CD8-positive, alpha-beta memory T cell (primary cell): Measurements from ENCODE around the gene FNBP1. TPM values are rescaled to one million over a fixed set of nuclear protein-coding genes. Genes with fewer than 3 reads are reported as not detected.

Experiments
- CTCF ChIA-PET: fragments of 350-600 bp; sonication (Branson Sonifier 250); formaldehyde crosslinking; loops from one replicate; lab custom pipeline; 2021; ENCODE audit warnings: antibody characterized with exemption; lab: Charles Lee
- POLR2A ChIA-PET: fragments of 350-600 bp; sonication (Branson Sonifier 250); formaldehyde crosslinking; loops from one replicate; lab custom pipeline; 2021; ENCODE audit warnings: antibody characterized with exemption; lab: Charles Lee
- DNase-seq, 5 donors: peaks; one replicate each; pipeline versions ENCODE4 v3.0.0 to v3.0.0-alpha.2; 2020 to 2022; ENCODE audit warnings: mixed read lengths in 1 of 5
- H3K27ac ChIP-seq: one replicate; pipeline ENCODE4 v1.7.0; 2013; ENCODE audit warnings: low read depth, mild to moderate bottlenecking, low read length, moderate library complexity
- H3K27me3 ChIP-seq: 2 replicates; pipeline ENCODE4 v1.7.0; 2013; ENCODE audit warnings: low read length, mild to moderate bottlenecking; ENCODE audit not compliant: insufficient read depth, poor library complexity, severe bottlenecking
- H3K36me3 ChIP-seq: 2 replicates; pipeline ENCODE4 v1.7.0; 2013; ENCODE audit warnings: mild to moderate bottlenecking, low read length, moderate library complexity; ENCODE audit not compliant: insufficient read depth
- H3K4me1 ChIP-seq: 2 replicates; pipeline ENCODE4 v1.7.0; 2013; ENCODE audit warnings: mild to moderate bottlenecking, low read length, moderate library complexity; ENCODE audit not compliant: insufficient read depth
- H3K4me3 ChIP-seq: 2 replicates; pipeline ENCODE4 v1.7.0; 2013; ENCODE audit warnings: mild to moderate bottlenecking, low read length
- H3K9me3 ChIP-seq: 2 replicates; pipeline ENCODE4 v1.7.0; 2013; ENCODE audit warnings: mild to moderate bottlenecking, low read length
- H3K27ac Mint-ChIP-seq, 8 donors: one replicate each; pipeline ENCODE4 v1.8.0; 2020 to 2021; ENCODE audit warnings: mixed read lengths in 8 of 8, mild to moderate bottlenecking in 6 of 8, inconsistent platforms in 3 of 8, moderate library complexity in 3 of 8
- H3K27me3 Mint-ChIP-seq, 2 donors: one replicate each; pipeline ENCODE4 v1.8.0; 2020 to 2021; ENCODE audit warnings: mixed read lengths in 2 of 2, mild to moderate bottlenecking in 1 of 2, moderate library complexity in 1 of 2
- H3K36me3 Mint-ChIP-seq, 3 donors: one replicate each; pipeline ENCODE4 v1.8.0; 2020 to 2021; ENCODE audit warnings: mixed read lengths in 3 of 3, inconsistent platforms in 1 of 3, mild to moderate bottlenecking in 1 of 3
- H3K4me1 Mint-ChIP-seq, 3 donors: one replicate each; pipeline ENCODE4 v1.8.0; 2020 to 2021; ENCODE audit warnings: mixed read lengths in 3 of 3, inconsistent platforms in 1 of 3, mild to moderate bottlenecking in 1 of 3
- H3K4me3 Mint-ChIP-seq, 7 donors: one replicate each; pipeline ENCODE4 v1.8.0; 2020 to 2021; ENCODE audit warnings: mixed read lengths in 7 of 7, mild to moderate bottlenecking in 6 of 7, moderate library complexity in 4 of 7, inconsistent platforms in 2 of 7
- H3K9me3 Mint-ChIP-seq, 5 donors: one replicate each; pipeline ENCODE4 v1.8.0; 2020 to 2022; ENCODE audit warnings: mixed read lengths in 5 of 5, mild to moderate bottlenecking in 3 of 5, moderate library complexity in 2 of 5, inconsistent platforms in 1 of 5
- polyA plus RNA-seq: library from polyadenylated mRNA; unstranded; fragments of 300-500 nt; fragmentation: Illumina TruSeq; gene quantifications from one replicate; pipeline ENCODE4 v1.2.3, GENCODE V29; 2021
- total RNA-seq, 2 experiments: library from RNA; stranded (reverse); gene quantifications; one replicate each; pipeline ENCODE4 v1.2.3, GENCODE V29; 2021

Gene FNBP1
- total RNA-seq = 100 to 1,000 TPM; 226 to 230 TPM
- polyA plus RNA-seq = 176 TPM

GRCh38 chr9:130042885-130043653 is at the start of gene FNBP1:
Gene FNBP1 (minus strand): TSS chr9:130043189. CDS start chr9:130042975, 214 bp downstream.
- H3K36me3 Mint-ChIP-seq = peaks cover 0 to 20% (median 6%) of the 10 kb centered on the region in 3 donors
- H3K36me3 ChIP-seq = no peaks in the 10 kb centered on the region
- DNase-seq = peak; percentile 72 to 85 (median 81)
- H3K27me3 ChIP-seq = no peaks in the 10 kb centered on the region
- H3K4me1 ChIP-seq = peaks cover 37% of the 10 kb centered on the region
- H3K27ac Mint-ChIP-seq = peak within 1 kb of the TSS; percentile 95 to 99 (median 99)
- H3K4me3 Mint-ChIP-seq = peak within 1 kb of the TSS; percentile 94 to 100 (median 99)
- peak within 1 kb of the TSS; percentile 86 for H3K27ac ChIP-seq
- peaks cover 0 to 8% of the 10 kb centered on the region in 2 donors for H3K27me3 Mint-ChIP-seq
- no peaks in the 10 kb centered on the region for H3K9me3 ChIP-seq
- H3K4me3 ChIP-seq = peak within 1 kb of the TSS; percentile 94
- peaks cover 53 to 66% (median 55%) of the 10 kb centered on the region in 3 donors for H3K4me1 Mint-ChIP-seq
- peaks cover 0 to 3% (median 0%) of the 10 kb centered on the region in 5 donors for H3K9me3 Mint-ChIP-seq
- POLR2A ChIA-PET = interaction anchor here (0.5 to 3.5 kb wide), 12 partner anchors 10 to 156 kb away, joined by 3 to 29 read pairs (median 3); partner anchors contain the start of gene GPR107
- CTCF ChIA-PET = interaction anchor here (0.8 to 2.1 kb wide), 8 partner anchors 9 to 158 kb away, joined by 3 to 6 read pairs (median 4); partner anchors contain the start of gene GPR107

GRCh38 chr9:130090915-130091314 is 47.9 kb upstream of the FNBP1 start:
- ChIA-PET CTCF (no interaction called here), POLR2A (no interaction called here)
- Histone ChIP-seq H3K9me3 (no peaks in the 10 kb centered on the region), H3K27ac (no peak overlapping the region), H3K4me1 (no peaks in the 10 kb centered on the region), H3K36me3 (peaks cover 16% of the 10 kb centered on the region), H3K4me3 (no peak overlapping the region), H3K27me3 (no peaks in the 10 kb centered on the region)
- H3K4me1 Mint-ChIP-seq = peaks cover 3 to 6% (median 4%) of the 10 kb centered on the region in 3 donors
- peak overlapping the region in 3 of 8 donors; percentile 1 to 80 (median 39) for H3K27ac Mint-ChIP-seq
- no peaks in the 10 kb centered on the region for H3K27me3 Mint-ChIP-seq
- DNase-seq = no peak
- peaks cover 6 to 77% (median 18%) of the 10 kb centered on the region in 3 donors for H3K36me3 Mint-ChIP-seq
- no peak overlapping the region for H3K4me3 Mint-ChIP-seq
- H3K9me3 Mint-ChIP-seq = no peaks in the 10 kb centered on the region

GRCh38 chr9:130089141-130089540 is 46.2 kb upstream of the FNBP1 start:
- ChIA-PET CTCF (interaction anchor here (1.4 kb wide), 1 partner anchor 204 kb away, joined by 4 read pairs; no protein-coding TSS in a partner anchor), POLR2A (no interaction called here)
- Mint-ChIP-seq H3K27ac (peak overlapping the region in 1 of 8 donors; percentile 61), H3K27me3 (no peaks in the 10 kb centered on the region), H3K4me3 (no peak overlapping the region), H3K9me3 (no peaks in the 10 kb centered on the region), H3K36me3 (peaks cover 6 to 78% (median 21%) of the 10 kb centered on the region in 3 donors), H3K4me1 (peaks cover 0 to 2% (median 0%) of the 10 kb centered on the region in 3 donors)
- no peak overlapping the region for H3K4me3 ChIP-seq
- DNase-seq = no peak
- H3K27me3 ChIP-seq = no peaks in the 10 kb centered on the region
- no peaks in the 10 kb centered on the region for H3K4me1 ChIP-seq
- H3K9me3 ChIP-seq = no peaks in the 10 kb centered on the region
- no peak overlapping the region for H3K27ac ChIP-seq
- peaks cover 19% of the 10 kb centered on the region for H3K36me3 ChIP-seq

GRCh38 chr9:130088051-130088450 is 45.1 kb upstream of the FNBP1 start:
- CTCF ChIA-PET = interaction anchor here (1.3 kb wide), 1 partner anchor 13 kb away, joined by 3 read pairs; no protein-coding TSS in a partner anchor

GRCh38 chr9:130084337-130084736 is 41.3 kb upstream of the FNBP1 start:
- H3K9me3 ChIP-seq = no peaks in the 10 kb centered on the region
- Mint-ChIP-seq H3K36me3 (peaks cover 12 to 79% (median 24%) of the 10 kb centered on the region in 3 donors), H3K27ac (no peak overlapping the region), H3K27me3 (no peaks in the 10 kb centered on the region), H3K4me3 (no peak overlapping the region), H3K9me3 (no peaks in the 10 kb centered on the region), H3K4me1 (peaks cover 0 to 7% (median 0%) of the 10 kb centered on the region in 3 donors)
- no peaks in the 10 kb centered on the region for H3K27me3 ChIP-seq
- ChIA-PET CTCF (no interaction called here), POLR2A (interaction anchor here (0.7 kb wide), 1 partner anchor 42 kb away, joined by 3 read pairs; no protein-coding TSS in a partner anchor)
- no peaks in the 10 kb centered on the region for H3K4me1 ChIP-seq
- no peak overlapping the region for H3K27ac ChIP-seq
- H3K36me3 ChIP-seq = peaks cover 30% of the 10 kb centered on the region
- DNase-seq = no peak
- no peak overlapping the region for H3K4me3 ChIP-seq

More at GRCh38 chr9:130088051-130088450, 45.1 kb upstream of the FNBP1 start:
- Histone ChIP-seq H3K4me1 (no peaks in the 10 kb centered on the region), H3K36me3 (peaks cover 23% of the 10 kb centered on the region), H3K27ac (no peak overlapping the region), H3K9me3 (no peaks in the 10 kb centered on the region), H3K27me3 (no peaks in the 10 kb centered on the region), H3K4me3 (no peak overlapping the region)
- no peaks in the 10 kb centered on the region for H3K27me3 Mint-ChIP-seq
- H3K36me3 Mint-ChIP-seq = peaks cover 6 to 79% (median 22%) of the 10 kb centered on the region in 3 donors
- H3K4me3 Mint-ChIP-seq = no peak overlapping the region
- POLR2A ChIA-PET = no interaction called here
- no peaks in the 10 kb centered on the region for H3K9me3 Mint-ChIP-seq
- no peak for DNase-seq
- H3K4me1 Mint-ChIP-seq = peaks cover 0 to 2% (median 0%) of the 10 kb centered on the region in 3 donors
- peak overlapping the region in 5 of 8 donors; percentile 0 to 77 (median 44) for H3K27ac Mint-ChIP-seq

GRCh38 chr9:130078547-130078946 is 35.6 kb upstream of the FNBP1 start:
- ChIA-PET POLR2A (no interaction called here), CTCF (no interaction called here)
- Mint-ChIP-seq H3K4me1 (peaks cover 11 to 18% (median 12%) of the 10 kb centered on the region in 3 donors), H3K36me3 (peaks cover 13 to 72% (median 25%) of the 10 kb centered on the region in 3 donors), H3K27ac (no peak overlapping the region), H3K4me3 (no peak overlapping the region), H3K27me3 (no peaks in the 10 kb centered on the region), H3K9me3 (no peaks in the 10 kb centered on the region)
- Histone ChIP-seq H3K4me3 (no peak overlapping the region), H3K36me3 (peaks cover 27% of the 10 kb centered on the region), H3K4me1 (no peaks in the 10 kb centered on the region), H3K27ac (no peak overlapping the region), H3K27me3 (no peaks in the 10 kb centered on the region), H3K9me3 (no peaks in the 10 kb centered on the region)
- no peak for DNase-seq

GRCh38 chr9:130073373-130073772 is 30.4 kb upstream of the FNBP1 start:
- ChIA-PET POLR2A (no interaction called here), CTCF (no interaction called here)
- Mint-ChIP-seq H3K9me3 (no peaks in the 10 kb centered on the region), H3K36me3 (peaks cover 6 to 34% (median 14%) of the 10 kb centered on the region in 3 donors), H3K27me3 (peaks cover 0 to 1% of the 10 kb centered on the region in 2 donors), H3K4me3 (no peak overlapping the region), H3K27ac (no peak overlapping the region), H3K4me1 (peaks cover 18 to 35% (median 32%) of the 10 kb centered on the region in 3 donors)
- peaks cover 11% of the 10 kb centered on the region for H3K36me3 ChIP-seq
- H3K27me3 ChIP-seq = no peaks in the 10 kb centered on the region
- no peak overlapping the region for H3K4me3 ChIP-seq
- no peak overlapping the region for H3K27ac ChIP-seq
- no peak for DNase-seq
- no peaks in the 10 kb centered on the region for H3K9me3 ChIP-seq
- H3K4me1 ChIP-seq = peaks cover 13% of the 10 kb centered on the region
